ENCODE data around the gene GNL3L.

DNA sequence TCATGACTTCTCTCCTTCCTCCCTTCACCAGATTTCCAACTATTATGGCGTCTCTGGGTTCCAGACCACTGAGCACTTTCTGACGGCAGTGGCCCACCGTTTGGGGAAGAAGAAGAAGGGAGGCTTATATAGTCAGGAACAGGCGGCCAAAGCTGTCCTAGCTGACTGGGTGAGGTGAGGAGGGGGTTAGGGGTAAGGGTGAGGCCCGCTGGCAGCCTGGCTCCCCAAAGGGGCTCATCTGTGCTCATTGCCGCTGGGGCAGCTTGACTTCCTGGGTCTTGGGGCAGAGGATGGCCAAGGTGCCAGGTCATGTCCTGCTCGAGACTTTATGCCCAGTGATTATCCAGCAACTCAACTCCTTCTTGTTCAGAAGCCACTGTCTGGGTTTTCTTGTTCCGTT is 21.8 kb downstream of the GNL3L start:
- TF ChIP-seq, protein P1, sequence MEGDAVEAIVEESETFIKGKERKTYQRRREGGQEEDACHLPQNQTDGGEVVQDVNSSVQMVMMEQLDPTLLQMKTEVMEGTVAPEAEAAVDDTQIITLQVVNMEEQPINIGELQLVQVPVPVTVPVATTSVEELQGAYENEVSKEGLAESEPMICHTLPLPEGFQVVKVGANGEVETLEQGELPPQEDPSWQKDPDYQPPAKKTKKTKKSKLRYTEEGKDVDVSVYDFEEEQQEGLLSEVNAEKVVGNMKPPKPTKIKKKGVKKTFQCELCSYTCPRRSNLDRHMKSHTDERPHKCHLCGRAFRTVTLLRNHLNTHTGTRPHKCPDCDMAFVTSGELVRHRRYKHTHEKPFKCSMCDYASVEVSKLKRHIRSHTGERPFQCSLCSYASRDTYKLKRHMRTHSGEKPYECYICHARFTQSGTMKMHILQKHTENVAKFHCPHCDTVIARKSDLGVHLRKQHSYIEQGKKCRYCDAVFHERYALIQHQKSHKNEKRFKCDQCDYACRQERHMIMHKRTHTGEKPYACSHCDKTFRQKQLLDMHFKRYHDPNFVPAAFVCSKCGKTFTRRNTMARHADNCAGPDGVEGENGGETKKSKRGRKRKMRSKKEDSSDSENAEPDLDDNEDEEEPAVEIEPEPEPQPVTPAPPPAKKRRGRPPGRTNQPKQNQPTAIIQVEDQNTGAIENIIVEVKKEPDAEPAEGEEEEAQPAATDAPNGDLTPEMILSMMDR (IDR thresholded peaks at IDR 0.05 in 4 of 5, conservative IDR thresholded peaks at IDR 0.05 in 1 of 5) = no peak
- no peak for TF ChIP-seq POLR2A (IDR thresholded peaks at IDR 0.05)

All from gastrocnemius medialis (tissue), 4 donors.